ENCODE data around the gene ALX4.

- TF ChIP-seq CTCF (IDR thresholded peaks at IDR 0.05) (no peak), POLR2A (IDR thresholded peaks at IDR 0.05) (no peak)
Measured at GRCh38 chr11:44346983-44347382, 37.0 kb upstream of the ALX4 start.

Data from testis (tissue), 2 donors.